Measurements from ENCODE around the gene ENOX1. TPM values are rescaled to one million over a fixed set of nuclear protein-coding genes. Genes with fewer than 3 reads are reported as not detected.

The ENOX1 gene
- total RNA-seq, 1 donor = 2.2 TPM

- DNase-seq (ENCODE audit: low read depth) = no peak
- no peak overlapping the region for H3K4me3 ChIP-seq (ENCODE audit: low read depth, low read length)
- TF ChIP-seq CTCF (IDR thresholded peaks at IDR 0.05; ENCODE audit: insufficient read depth, low read depth, low read length) = no peak
Measured at GRCh38 chr13:43732726-43733125, 54.0 kb downstream of the ENOX1 start.

DNA sequence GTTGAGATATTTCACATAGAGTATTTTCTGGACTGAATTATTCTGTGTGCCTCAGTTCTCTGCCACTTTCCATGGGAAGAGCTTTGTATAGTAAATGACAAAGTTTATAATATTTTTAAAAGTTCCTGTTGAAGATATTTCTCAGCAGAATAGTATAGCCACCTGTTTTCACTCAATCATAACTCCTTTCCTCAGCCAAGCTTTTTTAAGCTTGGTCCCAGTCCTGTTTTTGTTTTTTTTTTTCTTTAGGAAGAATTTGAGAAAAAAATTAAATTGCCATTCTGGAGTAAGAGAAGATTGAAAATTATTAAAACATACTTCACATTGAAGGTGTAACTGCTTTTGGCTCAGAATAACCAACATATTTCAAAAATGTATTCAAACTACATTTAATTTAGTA, 55.5 kb downstream of the ENOX1 start:
- H3K4me3 ChIP-seq (ENCODE audit: low read depth, low read length) = no peak overlapping the region
- no peak for TF ChIP-seq CTCF (IDR thresholded peaks at IDR 0.05; ENCODE audit: insufficient read depth, low read depth, low read length)
- DNase-seq (ENCODE audit: low read depth) = no peak

DNA sequence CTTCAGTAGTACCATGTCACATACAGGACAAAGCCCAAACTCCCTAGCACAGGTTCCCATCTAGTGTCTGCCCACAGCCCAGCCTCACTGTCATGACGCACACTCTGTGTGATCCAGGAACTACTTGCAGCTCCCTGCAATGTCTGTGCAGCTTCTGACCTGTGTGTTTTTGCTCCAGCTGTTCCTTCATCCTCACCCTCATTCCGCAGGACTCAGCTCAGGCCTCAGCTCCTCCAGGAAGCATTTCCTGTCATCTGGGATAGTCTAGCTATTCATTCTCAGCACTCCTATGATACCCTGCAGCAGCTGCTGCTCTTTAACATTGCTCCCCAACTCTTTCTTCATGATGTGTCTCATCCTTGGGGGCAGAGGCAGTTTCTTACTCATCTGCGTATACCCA, 56.1 kb downstream of the ENOX1 start:
- H3K4me3 ChIP-seq (ENCODE audit: low read depth, low read length) = no peak overlapping the region
- peak; percentile 74 for DNase-seq (ENCODE audit: low read depth)
- no peak for TF ChIP-seq CTCF (IDR thresholded peaks at IDR 0.05; ENCODE audit: insufficient read depth, low read depth, low read length)

- TF ChIP-seq CTCF (IDR thresholded peaks at IDR 0.05; ENCODE audit: insufficient read depth, low read depth, low read length) = no peak
- peak; percentile 47 for DNase-seq (ENCODE audit: low read depth)
- H3K4me3 ChIP-seq (ENCODE audit: low read depth, low read length) = no peak overlapping the region
Measured at GRCh38 chr13:43728421-43728820, 58.4 kb downstream of the ENOX1 start.

DNA sequence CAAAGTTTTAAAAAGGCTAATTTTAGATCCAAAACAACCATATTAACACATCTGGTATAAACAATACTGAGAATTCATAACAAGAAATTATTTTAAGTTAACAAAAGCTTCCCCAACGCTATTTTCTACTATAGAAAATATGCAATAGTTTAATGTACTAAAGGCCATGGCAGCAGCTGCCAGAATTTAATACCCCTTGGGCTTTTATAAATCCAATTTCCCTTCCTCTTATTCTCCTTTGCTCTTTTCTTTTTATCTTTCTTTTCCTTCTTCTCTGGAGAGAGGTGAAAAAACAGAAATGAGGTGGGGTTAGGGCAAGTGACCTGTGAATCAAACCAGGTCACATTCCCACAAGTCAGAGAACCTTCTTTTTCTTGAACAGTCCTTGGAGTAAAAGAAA, 58.9 kb downstream of the ENOX1 start:
- TF ChIP-seq CTCF (IDR thresholded peaks at IDR 0.05; ENCODE audit: insufficient read depth, low read depth, low read length) = no peak
- DNase-seq (ENCODE audit: low read depth) = no peak
- no peak overlapping the region for H3K4me3 ChIP-seq (ENCODE audit: low read depth, low read length)

DNA sequence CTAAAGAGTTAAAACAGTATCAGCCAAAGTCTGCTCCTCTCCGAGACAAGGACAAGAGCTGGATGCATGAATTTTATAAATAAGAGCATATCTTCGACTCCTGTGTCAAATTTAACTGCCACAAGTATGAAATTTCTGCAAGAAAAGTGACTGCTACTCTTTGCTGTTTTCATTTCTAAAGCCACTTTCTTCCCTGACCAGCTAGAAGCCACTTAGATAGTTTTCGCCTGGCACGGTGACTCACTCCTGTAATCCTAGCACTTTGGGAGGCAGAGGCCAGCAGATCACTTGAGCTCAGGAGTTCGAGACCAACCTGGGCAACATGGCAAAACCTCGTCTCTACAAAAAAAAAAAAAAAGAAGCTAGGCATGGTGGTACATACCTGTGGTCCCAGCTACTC, 61.3 kb downstream of the ENOX1 start:
- no peak for DNase-seq (ENCODE audit: low read depth)
- no peak for TF ChIP-seq CTCF (IDR thresholded peaks at IDR 0.05; ENCODE audit: insufficient read depth, low read depth, low read length)
- no peak overlapping the region for H3K4me3 ChIP-seq (ENCODE audit: low read depth, low read length)

GRCh38 chr13:43720780-43721397, 65.9 kb downstream of the ENOX1 start:
- no peak overlapping the region for H3K4me3 ChIP-seq (ENCODE audit: low read depth, low read length)
- DNase-seq (ENCODE audit: low read depth) = no peak
- no peak for TF ChIP-seq CTCF (IDR thresholded peaks at IDR 0.05; ENCODE audit: insufficient read depth, low read depth, low read length)
